ENCODE results near the gene ADAMTS8.

The ADAMTS8 gene

GRCh38 chr11:130458410-130458729, 30.0 kb upstream of the ADAMTS8 start:
- no peak for TF ChIP-seq CTCF (IDR thresholded peaks at IDR 0.05; ENCODE audit: low read depth, low read length)
- TF ChIP-seq EZH2phosphoT487 (IDR thresholded peaks at IDR 0.05; ENCODE audit: low read depth): no peak
- Histone ChIP-seq H3K4me1 (ENCODE audit: low read length) (no peaks in the 10 kb centered on the region), H3K27me3 (ENCODE audit: low read depth, low read length) (peaks cover 13% of the 10 kb centered on the region; the same call in 1 of the 2 replicates)

DNA sequence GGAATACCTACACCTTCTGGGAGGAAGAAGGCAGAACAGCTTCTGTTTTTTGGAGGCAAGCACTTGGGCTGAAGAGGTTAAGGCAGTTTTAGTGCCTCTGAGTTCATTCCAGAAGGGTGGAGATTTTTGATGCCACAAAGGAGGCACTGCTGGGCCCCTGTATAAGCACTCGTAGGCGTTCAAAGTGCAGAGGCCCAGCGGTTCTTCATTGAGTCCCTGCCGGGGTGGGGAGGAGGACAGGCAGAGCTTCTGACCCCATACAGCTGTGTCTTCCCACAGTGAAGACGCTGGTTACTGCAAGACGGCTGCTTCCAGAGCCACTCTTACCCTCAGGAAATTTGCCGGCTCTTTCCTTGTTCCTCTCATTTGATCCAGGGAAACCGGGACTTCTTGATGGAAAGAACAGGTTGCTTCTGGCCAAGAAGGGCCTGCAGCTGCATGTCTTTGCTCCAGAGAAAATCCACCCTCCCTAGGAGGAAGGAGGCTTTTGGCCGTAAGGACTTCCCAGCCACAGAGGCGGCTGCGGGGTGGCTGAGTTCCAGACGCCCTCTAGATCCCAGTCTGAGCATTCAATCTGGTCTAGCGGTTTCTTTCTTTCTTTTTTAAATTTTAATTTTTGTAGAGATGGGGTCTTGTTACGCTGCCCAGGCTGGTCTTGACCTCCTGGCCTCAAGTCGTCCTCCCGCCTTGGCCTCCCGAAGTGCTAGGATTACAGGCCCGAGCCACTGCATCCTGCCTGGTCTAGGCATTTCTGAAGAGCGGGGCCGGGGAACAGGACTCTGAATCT, 29.4 kb upstream of the ADAMTS8 start:
- Histone ChIP-seq H4K20me1 (ENCODE audit: insufficient read depth, low read length) (no peaks in the 10 kb centered on the region), H3K9me3 (ENCODE audit: insufficient read depth, low read length) (no peaks in the 10 kb centered on the region), H3K27ac (ENCODE audit: low read length) (no peak overlapping the region), H3K4me2 (ENCODE audit: low read length) (no peak overlapping the region), H3K9ac (ENCODE audit: low read length) (no peak overlapping the region), H3K36me3 (replicated peaks; ENCODE audit: low read depth, low read length) (no peaks in the 10 kb centered on the region), H3K4me3 (ENCODE audit: low read length) (no peak overlapping the region), H3K79me2 (ENCODE audit: low read length) (no peaks in the 10 kb centered on the region), H2AFZ (ENCODE audit: low read depth, low read length) (no peak overlapping the region), H3K27me3 (ENCODE audit: low read depth, low read length) (peaks cover 13% of the 10 kb centered on the region; the same call in 1 of the 2 replicates), H3K4me1 (ENCODE audit: low read length) (no peaks in the 10 kb centered on the region)
- TF ChIP-seq CTCF (IDR thresholded peaks at IDR 0.05; ENCODE audit: low read depth, low read length): no peak
- no peak for TF ChIP-seq EZH2phosphoT487 (IDR thresholded peaks at IDR 0.05; ENCODE audit: low read depth)

More at GRCh38 chr11:130458410-130458729, 30.0 kb upstream of the ADAMTS8 start:
- Histone ChIP-seq H3K36me3 (replicated peaks; ENCODE audit: low read depth, low read length) (no peaks in the 10 kb centered on the region), H3K9me3 (ENCODE audit: insufficient read depth, low read length) (no peaks in the 10 kb centered on the region), H3K27ac (ENCODE audit: low read length) (no peak overlapping the region), H4K20me1 (ENCODE audit: insufficient read depth, low read length) (no peaks in the 10 kb centered on the region), H2AFZ (ENCODE audit: low read depth, low read length) (no peak overlapping the region), H3K79me2 (ENCODE audit: low read length) (no peaks in the 10 kb centered on the region), H3K4me2 (ENCODE audit: low read length) (no peak overlapping the region), H3K9ac (ENCODE audit: low read length) (no peak overlapping the region), H3K4me3 (ENCODE audit: low read length) (no peak overlapping the region)

GRCh38 chr11:130456286-130456685, 27.9 kb upstream of the ADAMTS8 start:
- H2AFZ ChIP-seq (ENCODE audit: low read depth, low read length): no peak overlapping the region
- no peaks in the 10 kb centered on the region for H3K4me1 ChIP-seq (ENCODE audit: low read length)
- H3K4me3 ChIP-seq (ENCODE audit: low read length): no peak overlapping the region
- H3K79me2 ChIP-seq (ENCODE audit: low read length): no peaks in the 10 kb centered on the region
- H3K9me3 ChIP-seq (ENCODE audit: insufficient read depth, low read length): no peaks in the 10 kb centered on the region
- peaks cover 13% of the 10 kb centered on the region; the same call in 1 of the 2 replicates for H3K27me3 ChIP-seq (ENCODE audit: low read depth, low read length)
- TF ChIP-seq CTCF (IDR thresholded peaks at IDR 0.05; ENCODE audit: low read depth, low read length) (no peak), EZH2phosphoT487 (IDR thresholded peaks at IDR 0.05; ENCODE audit: low read depth) (no peak)
- no peaks in the 10 kb centered on the region for H3K36me3 ChIP-seq (replicated peaks; ENCODE audit: low read depth, low read length)
- H3K27ac ChIP-seq (ENCODE audit: low read length): no peak overlapping the region
- no peak overlapping the region for H3K9ac ChIP-seq (ENCODE audit: low read length)
- H4K20me1 ChIP-seq (ENCODE audit: insufficient read depth, low read length): no peaks in the 10 kb centered on the region
- no peak overlapping the region for H3K4me2 ChIP-seq (ENCODE audit: low read length)

- no peaks in the 10 kb centered on the region for H3K36me3 ChIP-seq (replicated peaks; ENCODE audit: low read depth, low read length)
- peaks cover 13% of the 10 kb centered on the region; the same call in 1 of the 2 replicates for H3K27me3 ChIP-seq (ENCODE audit: low read depth, low read length)
- H3K4me1 ChIP-seq (ENCODE audit: low read length): no peaks in the 10 kb centered on the region
- H4K20me1 ChIP-seq (ENCODE audit: insufficient read depth, low read length): no peaks in the 10 kb centered on the region
- no peaks in the 10 kb centered on the region for H3K79me2 ChIP-seq (ENCODE audit: low read length)
- H2AFZ ChIP-seq (ENCODE audit: low read depth, low read length): no peak overlapping the region
- H3K9me3 ChIP-seq (ENCODE audit: insufficient read depth, low read length): no peaks in the 10 kb centered on the region
- no peak overlapping the region for H3K4me2 ChIP-seq (ENCODE audit: low read length)
- TF ChIP-seq CTCF (IDR thresholded peaks at IDR 0.05; ENCODE audit: low read depth, low read length) (no peak), EZH2phosphoT487 (IDR thresholded peaks at IDR 0.05; ENCODE audit: low read depth) (no peak)
- no peak overlapping the region for H3K4me3 ChIP-seq (ENCODE audit: low read length)
- H3K9ac ChIP-seq (ENCODE audit: low read length): no peak overlapping the region
- H3K27ac ChIP-seq (ENCODE audit: low read length): no peak overlapping the region
These were observed 27.2 kb upstream of the ADAMTS8 start for GRCh38 chr11:130455483-130456127.

Data from OCI-LY3 (cell line).